IPS DF 4.7 (cell line): ENCODE measurements around the gene FGF3.
"Not testable (repeated sequence)": the region's sequence is repeated elsewhere in the genome, so short reads cannot be mapped to it uniquely, and the experiment has no call there.

Source experiments
- DNase-seq: peaks from one replicate; pipeline ENCODE4 v3.0.0-alpha.2; 2013; ENCODE audit warnings: low spot score; ENCODE audit errors: extremely low read depth

Gene FGF3

DNA sequence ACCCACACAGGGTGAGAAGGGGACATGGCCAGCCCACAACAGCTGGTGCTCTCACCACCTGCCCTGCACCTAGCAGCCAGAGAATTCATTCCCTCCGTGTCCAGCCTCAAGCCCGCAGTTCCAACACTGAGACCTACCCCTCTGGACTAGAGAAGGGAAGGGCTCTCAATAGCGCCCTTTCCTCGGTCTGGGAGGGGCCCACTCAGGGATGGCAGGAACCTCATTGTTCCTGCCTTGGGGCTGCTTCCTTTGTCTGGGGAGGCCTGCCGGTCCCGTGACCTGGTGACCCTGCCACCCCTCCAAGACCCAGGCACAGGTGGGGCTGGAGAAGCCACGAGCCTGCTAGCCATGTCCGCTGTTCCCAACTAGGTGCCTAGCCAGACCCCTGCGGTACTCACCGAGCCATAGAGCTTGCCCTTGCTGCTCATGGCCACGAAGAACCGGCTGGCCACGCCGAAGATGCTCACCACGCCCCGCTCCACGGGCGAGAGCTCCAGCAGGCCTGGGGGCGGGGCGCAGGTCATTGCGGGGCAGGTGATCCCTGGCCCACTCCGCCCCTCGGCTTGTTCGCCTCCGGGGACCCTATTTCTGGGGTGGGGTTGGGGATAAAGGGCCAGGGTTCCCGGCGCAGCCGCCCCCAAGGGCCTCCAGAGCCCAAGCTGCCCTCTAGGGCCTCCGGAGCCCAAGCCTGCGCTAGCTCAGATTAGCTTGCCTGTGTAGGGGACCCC lies 45.4 kb downstream of the FGF3 start:
- DNase-seq = no peak

DNA sequence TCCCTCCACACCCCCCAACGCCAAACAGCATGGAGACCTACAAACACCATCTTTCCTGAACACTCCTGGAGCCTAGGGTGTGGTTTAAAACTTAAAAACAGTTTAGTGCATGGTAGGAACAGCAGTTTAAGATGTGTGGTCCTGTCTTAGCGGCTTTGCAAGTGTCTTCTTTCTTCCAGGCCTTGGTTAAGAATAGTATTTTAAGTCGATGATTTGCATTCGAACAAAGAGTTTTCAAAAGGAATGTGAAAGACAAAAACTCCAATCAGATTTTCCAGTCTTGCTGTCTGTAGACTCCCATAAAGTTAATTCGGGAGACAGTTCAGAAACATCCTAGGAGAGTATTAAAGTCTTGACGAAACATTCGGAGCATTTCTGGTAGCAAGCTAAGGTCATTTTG lies 47.8 kb downstream of the FGF3 start:
- DNase-seq = no peak

DNA sequence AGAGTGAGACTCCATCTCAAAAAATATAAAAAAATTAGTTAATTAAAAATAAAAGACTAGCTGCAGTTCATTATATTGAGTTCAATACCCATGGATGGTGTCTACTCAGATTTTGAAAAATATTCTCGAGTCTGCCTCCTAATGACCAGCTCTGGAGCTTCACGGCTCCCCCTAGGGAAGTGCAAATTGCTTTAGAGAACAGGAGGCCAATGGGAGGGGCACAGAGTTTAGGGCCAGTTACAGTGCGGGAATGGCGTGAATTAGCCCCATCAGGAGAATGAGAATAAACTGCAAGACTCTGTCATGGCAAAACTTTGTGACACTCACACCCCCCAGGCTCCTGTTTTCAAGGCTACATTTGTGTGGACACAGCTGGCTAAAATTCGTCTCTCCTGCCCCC lies 48.7 kb downstream of the FGF3 start:
- DNase-seq = no peak

DNA sequence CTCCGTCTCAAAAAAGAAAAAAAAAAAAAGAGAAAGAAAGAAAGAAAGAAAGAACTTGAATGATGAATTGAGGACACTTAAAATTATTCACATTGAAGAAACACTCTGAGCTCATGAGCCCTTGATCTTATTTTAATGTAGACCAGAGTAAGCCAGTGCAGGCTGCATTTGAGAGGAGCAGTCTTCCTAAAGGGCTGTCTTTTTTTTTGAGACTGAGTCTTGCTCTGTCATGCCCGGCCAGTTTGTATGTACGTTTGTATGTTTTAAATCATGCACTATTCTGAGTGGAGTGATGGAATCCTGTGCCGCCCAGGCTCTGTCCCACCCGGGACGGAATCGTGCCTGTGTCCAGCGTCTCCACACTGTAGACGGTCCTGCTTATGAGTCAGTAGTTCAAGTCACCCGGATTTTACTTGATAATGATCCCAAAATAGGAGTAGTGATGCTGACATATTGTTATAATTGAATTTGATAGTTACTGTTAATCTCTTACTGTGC lies 53.7 kb downstream of the FGF3 start:
- no peak for DNase-seq

DNA sequence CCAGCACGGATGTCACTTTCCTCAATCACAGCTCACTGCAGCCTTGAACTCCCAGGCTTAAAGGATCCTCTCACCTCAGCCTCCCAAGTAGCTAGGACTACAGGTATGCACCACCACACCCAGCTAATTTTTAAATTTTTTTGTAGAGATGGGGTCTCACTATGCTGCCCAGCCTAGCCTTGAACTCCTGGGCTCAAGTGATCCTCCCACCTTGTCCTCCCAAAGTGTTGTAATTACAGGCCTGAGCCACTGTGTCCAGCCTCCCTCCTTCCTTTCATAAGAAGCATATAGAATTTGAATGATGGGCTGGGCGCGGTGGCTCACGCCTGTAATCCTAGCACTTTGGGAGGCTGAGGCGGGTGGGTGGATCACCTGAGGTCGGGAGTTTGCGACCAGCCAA lies 54.3 kb downstream of the FGF3 start:
- DNase-seq = not testable (repeated sequence)

DNA sequence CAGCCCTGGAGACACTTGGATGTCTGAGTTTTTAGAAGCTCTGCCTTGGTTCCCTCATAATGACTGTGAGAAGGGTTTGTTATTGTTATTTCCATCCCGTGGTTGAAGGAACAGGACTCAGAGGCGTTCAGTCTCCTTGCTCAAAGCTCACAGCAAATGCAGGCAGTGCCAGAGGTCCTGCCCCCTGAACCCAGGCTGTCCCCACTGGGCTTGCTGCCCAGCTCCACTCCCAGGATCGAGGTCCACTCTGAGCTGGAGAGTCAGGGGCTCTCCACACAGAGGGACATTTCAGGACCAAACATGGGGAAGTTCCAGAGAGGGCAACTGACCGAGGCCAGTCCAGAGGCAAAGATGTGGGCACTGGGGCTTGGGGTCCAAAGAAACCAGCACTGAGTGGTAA lies 58.9 kb downstream of the FGF3 start:
- no peak for DNase-seq
